Neural progenitor cell (in vitro differentiated cells): Measurements from ENCODE around the gene VSTM4. TPM values are rescaled to one million over a fixed set of nuclear protein-coding genes. Genes with fewer than 3 reads are reported as not detected.

Source experiments
- DNase-seq: peaks from one replicate; pipeline ENCODE4 v3.0.0-alpha.2; 2016; ENCODE audit warnings: low spot score
- H2AFZ ChIP-seq: fragments of 200-600 bp; sonication (generic); replicated peaks from 2 replicates; pipeline ENCODE4 v1.6.1; 2016; ENCODE audit warnings: antibody characterized with exemption
- H3F3A ChIP-seq: fragments of 200-600 bp; sonication (generic); 2 replicates; pipeline ENCODE4 v1.6.1; 2016; ENCODE audit warnings: antibody characterized with exemption, low read depth
- H3K27ac ChIP-seq: fragments of 200-600 bp; sonication (generic); 2 replicates; pipeline ENCODE4 v1.5.1; 2016; ENCODE audit warnings: mild to moderate bottlenecking
- H3K27me3 ChIP-seq: fragments of 200-600 bp; sonication (generic); 2 replicates; pipeline ENCODE4 v1.6.1; 2016; ENCODE audit warnings: mild to moderate bottlenecking, moderate library complexity
- H3K36me3 ChIP-seq: fragments of 200-600 bp; sonication (generic); 2 replicates; pipeline ENCODE4 v1.5.1; 2016
- H3K4me1 ChIP-seq: fragments of 200-600 bp; sonication (generic); 2 replicates; pipeline ENCODE4 v1.6.1; 2016; ENCODE audit warnings: mixed run types
- H3K4me2 ChIP-seq: fragments of 200-600 bp; sonication (generic); 2 replicates; pipeline ENCODE4 v1.6.1; 2016
- H3K4me3 ChIP-seq: fragments of 200-600 bp; sonication (generic); 2 replicates; pipeline ENCODE4 v1.5.1; 2016
- H3K79me2 ChIP-seq: fragments of 200-600 bp; sonication (generic); 2 replicates; pipeline ENCODE4 v1.6.1; 2016; ENCODE audit warnings: low read depth
- H3K9ac ChIP-seq: fragments of 200-600 bp; sonication (generic); 2 replicates; pipeline ENCODE4 v1.6.1; 2016
- H3K9me3 ChIP-seq: fragments of 200-600 bp; sonication (generic); 2 replicates; pipeline ENCODE4 v1.5.1; 2016; ENCODE audit warnings: low read depth
- H4K20me1 ChIP-seq: fragments of 200-600 bp; sonication (generic); 2 replicates; pipeline ENCODE4 v1.6.1; 2016; ENCODE audit warnings: low read depth
- H3K27ac Mint-ChIP-seq: 3 replicates; pipeline ENCODE4 v1.8.0; 2021; ENCODE audit warnings: mixed read lengths
- H3K27me3 Mint-ChIP-seq: 2 replicates; pipeline ENCODE4 v1.8.0; 2022; ENCODE audit warnings: low read depth, mild to moderate bottlenecking, inconsistent platforms, moderate library complexity, mixed read lengths; ENCODE audit not compliant: insufficient read depth
- H3K36me3 Mint-ChIP-seq: 3 replicates; pipeline ENCODE4 v1.8.0; 2021; ENCODE audit warnings: mixed read lengths
- H3K4me1 Mint-ChIP-seq: 3 replicates; pipeline ENCODE4 v1.8.0; 2021; ENCODE audit warnings: mixed read lengths
- H3K4me3 Mint-ChIP-seq: 3 replicates; pipeline ENCODE4 v1.8.0; 2021; ENCODE audit warnings: mild to moderate bottlenecking, moderate library complexity, mixed read lengths
- H3K9me3 Mint-ChIP-seq: 3 replicates; pipeline ENCODE4 v1.8.0; 2020; ENCODE audit warnings: mixed read lengths
- EZH2 ChIP-seq: fragments of 200-600 bp; sonication (generic); IDR thresholded peaks from 2 replicates; pipeline ENCODE4 v1.6.1; 2017; ENCODE audit warnings: antibody characterized with exemption, mild to moderate bottlenecking, moderate library complexity
- EZH2phosphoT487 ChIP-seq: fragments of 200-600 bp; sonication (generic); IDR thresholded peaks from 2 replicates; pipeline ENCODE4 v1.6.1; 2017; ENCODE audit warnings: antibody characterized with exemption
- total RNA-seq: library from RNA; depleted of rRNA; stranded (reverse); fragments of >200 nt; gene quantifications from 2 replicates; pipeline ENCODE4 v1.2.3, GENCODE V29; 2015; ENCODE audit warnings: low replicate concordance
- TF ChIP-seq, protein P1 (sequence below): fragments of 200-600 bp; sonication (generic); IDR thresholded peaks from 2 replicates; pipeline ENCODE4 v1.5.1; 2017; ENCODE audit warnings: antibody characterized with exemption, mild to moderate bottlenecking

VSTM4 gene
- total RNA-seq, 1 donor from 2014 or later: 0.92 TPM

- TF ChIP-seq EZH2 (no peak), EZH2phosphoT487 (no peak)
- TF ChIP-seq, protein P1, sequence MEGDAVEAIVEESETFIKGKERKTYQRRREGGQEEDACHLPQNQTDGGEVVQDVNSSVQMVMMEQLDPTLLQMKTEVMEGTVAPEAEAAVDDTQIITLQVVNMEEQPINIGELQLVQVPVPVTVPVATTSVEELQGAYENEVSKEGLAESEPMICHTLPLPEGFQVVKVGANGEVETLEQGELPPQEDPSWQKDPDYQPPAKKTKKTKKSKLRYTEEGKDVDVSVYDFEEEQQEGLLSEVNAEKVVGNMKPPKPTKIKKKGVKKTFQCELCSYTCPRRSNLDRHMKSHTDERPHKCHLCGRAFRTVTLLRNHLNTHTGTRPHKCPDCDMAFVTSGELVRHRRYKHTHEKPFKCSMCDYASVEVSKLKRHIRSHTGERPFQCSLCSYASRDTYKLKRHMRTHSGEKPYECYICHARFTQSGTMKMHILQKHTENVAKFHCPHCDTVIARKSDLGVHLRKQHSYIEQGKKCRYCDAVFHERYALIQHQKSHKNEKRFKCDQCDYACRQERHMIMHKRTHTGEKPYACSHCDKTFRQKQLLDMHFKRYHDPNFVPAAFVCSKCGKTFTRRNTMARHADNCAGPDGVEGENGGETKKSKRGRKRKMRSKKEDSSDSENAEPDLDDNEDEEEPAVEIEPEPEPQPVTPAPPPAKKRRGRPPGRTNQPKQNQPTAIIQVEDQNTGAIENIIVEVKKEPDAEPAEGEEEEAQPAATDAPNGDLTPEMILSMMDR: no peak
- H3K4me3 Mint-ChIP-seq: no peak overlapping the region
- peaks cover 30% of the 10 kb centered on the region for H3K4me1 Mint-ChIP-seq
- no peak for DNase-seq
- H3K27me3 Mint-ChIP-seq: peaks cover 4% of the 10 kb centered on the region
- no peak overlapping the region for H3K9ac ChIP-seq
- no peaks in the 10 kb centered on the region for H3K9me3 ChIP-seq
- no peak overlapping the region for H3K4me2 ChIP-seq
- H4K20me1 ChIP-seq: no peaks in the 10 kb centered on the region
- no peaks in the 10 kb centered on the region for H3K4me1 ChIP-seq
- H3F3A ChIP-seq: no peaks in the 10 kb centered on the region
- peaks cover 15% of the 10 kb centered on the region for H3K9me3 Mint-ChIP-seq
- no peak overlapping the region for H3K27ac ChIP-seq
- H3K36me3 Mint-ChIP-seq: no peaks in the 10 kb centered on the region
- H3K27me3 ChIP-seq: no peaks in the 10 kb centered on the region
- no peaks in the 10 kb centered on the region for H3K79me2 ChIP-seq
- H3K36me3 ChIP-seq: no peaks in the 10 kb centered on the region
- H3K27ac Mint-ChIP-seq: no peak overlapping the region
- no peak overlapping the region for H2AFZ ChIP-seq
- no peak overlapping the region for H3K4me3 ChIP-seq
Measured at GRCh38 chr10:49091450-49092210, 23.7 kb downstream of the VSTM4 start.

DNA sequence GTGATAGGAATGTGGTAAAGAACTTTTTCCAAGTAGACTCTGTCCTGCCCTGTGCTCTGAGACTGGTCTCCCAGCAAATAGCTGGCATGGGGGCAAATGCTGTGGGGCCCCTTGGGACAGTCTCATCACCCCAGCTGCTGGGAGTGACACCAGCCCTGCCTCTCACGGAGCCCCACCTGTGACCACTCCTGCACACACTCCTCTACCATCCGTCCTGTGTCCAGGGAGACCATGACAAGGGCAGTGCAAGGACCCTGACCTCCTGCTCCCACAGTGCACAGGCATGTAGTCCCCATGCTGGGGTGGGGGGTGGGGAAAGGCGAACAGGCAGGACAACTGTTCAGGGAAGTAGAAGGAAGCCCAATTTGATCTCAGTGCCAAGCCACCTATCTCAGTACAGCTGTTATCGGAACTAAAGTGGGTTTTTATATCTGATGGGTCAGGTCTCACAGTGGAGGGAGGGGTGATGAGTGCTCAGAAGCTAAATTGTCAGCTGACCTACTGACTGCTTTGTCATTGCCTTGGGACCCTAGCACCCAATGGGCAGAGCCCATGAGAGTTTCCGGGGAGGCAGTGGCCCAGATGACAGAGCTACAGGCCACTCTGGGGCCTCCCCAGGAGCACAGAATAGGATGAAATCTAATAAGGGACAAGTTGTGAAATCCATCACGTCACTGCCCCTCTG, 24.5 kb downstream of the VSTM4 start:
- Histone ChIP-seq H3K9ac (no peak overlapping the region), H3K4me1 (no peaks in the 10 kb centered on the region), H3K9me3 (no peaks in the 10 kb centered on the region), H4K20me1 (no peaks in the 10 kb centered on the region), H3K4me2 (no peak overlapping the region), H3K79me2 (no peaks in the 10 kb centered on the region), H3K4me3 (no peak overlapping the region), H3F3A (no peaks in the 10 kb centered on the region), H3K36me3 (no peaks in the 10 kb centered on the region), H2AFZ (no peak overlapping the region), H3K27me3 (no peaks in the 10 kb centered on the region), H3K27ac (no peak overlapping the region)
- no peak overlapping the region for H3K4me3 Mint-ChIP-seq
- peaks cover 3% of the 10 kb centered on the region for H3K36me3 Mint-ChIP-seq
- peaks cover 26% of the 10 kb centered on the region for H3K4me1 Mint-ChIP-seq
- TF ChIP-seq EZH2 (no peak), EZH2phosphoT487 (no peak)
- TF ChIP-seq, protein P1: no peak
- H3K27ac Mint-ChIP-seq: no peak overlapping the region
- DNase-seq: no peak
- peaks cover 19% of the 10 kb centered on the region for H3K9me3 Mint-ChIP-seq
- H3K27me3 Mint-ChIP-seq: peaks cover 7% of the 10 kb centered on the region

DNA sequence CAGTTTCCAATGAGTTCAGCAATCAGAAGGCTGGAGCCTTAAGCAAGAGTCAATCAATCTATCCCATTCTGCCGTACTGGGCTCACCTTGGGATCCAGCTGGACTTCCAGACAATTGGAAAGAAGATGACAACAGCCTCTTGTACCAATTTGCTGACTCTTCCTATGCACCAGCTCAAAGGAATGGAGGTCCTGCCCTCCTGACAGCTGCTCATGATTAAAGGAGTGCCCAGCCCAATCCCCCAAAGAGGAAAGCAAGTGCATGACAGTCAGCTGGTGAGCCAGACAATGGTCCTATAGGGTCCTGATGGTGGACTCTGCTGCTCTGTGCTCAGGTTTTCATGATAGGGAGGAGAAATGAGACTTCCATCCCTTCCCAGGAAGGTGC, 25.1 kb downstream of the VSTM4 start:
- H3K4me1 Mint-ChIP-seq: peaks cover 21% of the 10 kb centered on the region
- no peak overlapping the region for H3K27ac ChIP-seq
- H3K27me3 Mint-ChIP-seq: peaks cover 3% of the 10 kb centered on the region
- no peak overlapping the region for H3K9ac ChIP-seq
- no peak overlapping the region for H3K27ac Mint-ChIP-seq
- H4K20me1 ChIP-seq: no peaks in the 10 kb centered on the region
- no peaks in the 10 kb centered on the region for H3F3A ChIP-seq
- peaks cover 5% of the 10 kb centered on the region for H3K36me3 Mint-ChIP-seq
- H3K4me3 Mint-ChIP-seq: no peak overlapping the region
- H3K9me3 Mint-ChIP-seq: peaks cover 23% of the 10 kb centered on the region
- no peaks in the 10 kb centered on the region for H3K27me3 ChIP-seq
- H3K4me1 ChIP-seq: no peaks in the 10 kb centered on the region
- no peak for DNase-seq
- H3K4me2 ChIP-seq: no peak overlapping the region
- no peak overlapping the region for H2AFZ ChIP-seq
- H3K79me2 ChIP-seq: no peaks in the 10 kb centered on the region
- no peak overlapping the region for H3K4me3 ChIP-seq
- no peaks in the 10 kb centered on the region for H3K9me3 ChIP-seq
- TF ChIP-seq, protein P1: no peak
- TF ChIP-seq EZH2: no peak
- TF ChIP-seq EZH2phosphoT487: no peak
- H3K36me3 ChIP-seq: no peaks in the 10 kb centered on the region
